HCT116 (cell line): ENCODE data around the gene FOXD4L1.
"Not testable (repeated sequence)": the region's sequence is repeated elsewhere in the genome, so short reads cannot be mapped to it uniquely, and the experiment has no call there.

ENCODE experiments used
- POLR2A ChIP-seq: IDR thresholded peaks from 2 replicates; pipeline ENCODE4 v1.7.0; 2011; ENCODE audit warnings: borderline replicate concordance; ENCODE audit not compliant: insufficient read depth, insufficient read length; ENCODE audit errors: extremely low read depth
- POLR2AphosphoS5 ChIP-seq: IDR thresholded peaks from 2 replicates; pipeline ENCODE4 v1.6.1; 2011; ENCODE audit warnings: mild to moderate bottlenecking, low read depth, low read length, moderate library complexity
- SP1 ChIP-seq: IDR thresholded peaks from 2 replicates; pipeline ENCODE4 v1.6.1; 2012; ENCODE audit warnings: low read depth
- TF ChIP-seq, protein P1 (sequence below), 3 experiments: fragments of 200-600 bp in 1 of 3; sonication (generic) in 1 of 3; IDR thresholded peaks in 2 of 3; conservative IDR thresholded peaks in 1 of 3; 2 replicates each; pipeline ENCODE4 v1.5.1; 2012 to 2017; ENCODE audit warnings: low read depth in 2 of 3, low read length in 2 of 3, antibody characterized with exemption in 1 of 3, borderline replicate concordance in 1 of 3, control low read depth in 1 of 3, mild to moderate bottlenecking in 1 of 3, mixed read lengths in 1 of 3, mixed run types in 1 of 3, moderate library complexity in 1 of 3; ENCODE audit not compliant: insufficient read depth in 1 of 3

DNA sequence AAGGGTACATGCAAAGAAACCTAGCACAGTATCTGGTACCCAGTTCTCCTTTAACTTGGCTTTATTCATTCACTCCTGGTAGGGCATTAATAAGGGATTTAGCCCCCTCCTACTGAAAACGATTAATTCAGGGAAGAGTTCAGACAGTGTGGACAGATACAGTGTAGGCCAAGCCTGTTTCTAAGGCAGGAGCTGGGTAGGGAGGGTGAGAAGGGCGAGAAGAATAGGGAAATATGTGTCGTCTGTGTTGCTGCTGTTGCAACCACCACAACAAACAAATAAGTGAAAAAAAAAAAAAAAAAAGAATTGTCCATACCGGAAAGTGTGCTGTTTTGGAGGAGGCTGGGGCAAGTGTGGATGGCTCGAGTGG lies 42.4 kb downstream of the FOXD4L1 start:
- TF ChIP-seq SP1, POLR2A, POLR2AphosphoS5: not testable (repeated sequence)
- TF ChIP-seq, protein P1, sequence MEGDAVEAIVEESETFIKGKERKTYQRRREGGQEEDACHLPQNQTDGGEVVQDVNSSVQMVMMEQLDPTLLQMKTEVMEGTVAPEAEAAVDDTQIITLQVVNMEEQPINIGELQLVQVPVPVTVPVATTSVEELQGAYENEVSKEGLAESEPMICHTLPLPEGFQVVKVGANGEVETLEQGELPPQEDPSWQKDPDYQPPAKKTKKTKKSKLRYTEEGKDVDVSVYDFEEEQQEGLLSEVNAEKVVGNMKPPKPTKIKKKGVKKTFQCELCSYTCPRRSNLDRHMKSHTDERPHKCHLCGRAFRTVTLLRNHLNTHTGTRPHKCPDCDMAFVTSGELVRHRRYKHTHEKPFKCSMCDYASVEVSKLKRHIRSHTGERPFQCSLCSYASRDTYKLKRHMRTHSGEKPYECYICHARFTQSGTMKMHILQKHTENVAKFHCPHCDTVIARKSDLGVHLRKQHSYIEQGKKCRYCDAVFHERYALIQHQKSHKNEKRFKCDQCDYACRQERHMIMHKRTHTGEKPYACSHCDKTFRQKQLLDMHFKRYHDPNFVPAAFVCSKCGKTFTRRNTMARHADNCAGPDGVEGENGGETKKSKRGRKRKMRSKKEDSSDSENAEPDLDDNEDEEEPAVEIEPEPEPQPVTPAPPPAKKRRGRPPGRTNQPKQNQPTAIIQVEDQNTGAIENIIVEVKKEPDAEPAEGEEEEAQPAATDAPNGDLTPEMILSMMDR (IDR thresholded peaks at IDR 0.05 in 2 of 3, conservative IDR thresholded peaks at IDR 0.05 in 1 of 3; ENCODE audit: borderline replicate concordance in 1 of 3, insufficient read depth in 1 of 3, low read depth in 2 of 3, low read length in 2 of 3), result not testable (repeated sequence)
